ENCODE results near the gene ANO2.

The ANO2 gene

DNA sequence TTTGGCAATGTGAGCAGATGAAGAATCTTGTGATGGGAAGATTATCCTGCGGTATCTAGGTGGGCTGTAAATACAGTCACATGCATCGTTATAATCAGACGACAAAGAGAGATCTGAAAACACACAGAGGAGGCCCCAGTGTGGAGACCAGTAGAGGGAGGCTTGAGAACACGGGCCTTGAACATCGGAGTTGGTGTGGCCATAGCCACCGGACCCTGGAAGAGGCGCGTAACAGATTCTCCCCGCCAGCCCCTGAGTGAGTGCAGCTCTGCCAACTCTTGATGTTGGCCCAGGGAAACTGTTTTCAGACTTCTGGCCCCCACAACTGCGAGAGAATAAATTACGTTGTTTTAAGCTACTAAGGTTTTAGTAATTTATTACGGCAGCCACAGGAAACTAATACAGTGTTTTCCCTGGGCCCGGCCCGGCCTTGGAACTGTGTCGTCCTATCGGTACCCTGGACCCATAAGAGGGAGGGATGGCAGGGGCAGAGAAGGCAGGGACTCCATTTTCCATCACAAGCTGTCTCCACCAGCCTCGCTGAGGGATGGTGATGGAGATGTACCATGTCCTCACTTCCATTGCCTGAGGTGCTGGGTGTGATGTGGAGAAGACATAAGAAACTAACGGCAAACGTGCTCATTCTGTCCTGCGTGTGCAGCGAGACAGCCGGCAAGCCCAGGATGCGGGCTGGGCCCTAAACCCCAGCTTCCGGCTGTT lies 421.5 kb downstream of the ANO2 start:
- H3K4me3 ChIP-seq (ENCODE audit: low read depth, low read length), result no peak overlapping the region
- TF ChIP-seq, protein P1, sequence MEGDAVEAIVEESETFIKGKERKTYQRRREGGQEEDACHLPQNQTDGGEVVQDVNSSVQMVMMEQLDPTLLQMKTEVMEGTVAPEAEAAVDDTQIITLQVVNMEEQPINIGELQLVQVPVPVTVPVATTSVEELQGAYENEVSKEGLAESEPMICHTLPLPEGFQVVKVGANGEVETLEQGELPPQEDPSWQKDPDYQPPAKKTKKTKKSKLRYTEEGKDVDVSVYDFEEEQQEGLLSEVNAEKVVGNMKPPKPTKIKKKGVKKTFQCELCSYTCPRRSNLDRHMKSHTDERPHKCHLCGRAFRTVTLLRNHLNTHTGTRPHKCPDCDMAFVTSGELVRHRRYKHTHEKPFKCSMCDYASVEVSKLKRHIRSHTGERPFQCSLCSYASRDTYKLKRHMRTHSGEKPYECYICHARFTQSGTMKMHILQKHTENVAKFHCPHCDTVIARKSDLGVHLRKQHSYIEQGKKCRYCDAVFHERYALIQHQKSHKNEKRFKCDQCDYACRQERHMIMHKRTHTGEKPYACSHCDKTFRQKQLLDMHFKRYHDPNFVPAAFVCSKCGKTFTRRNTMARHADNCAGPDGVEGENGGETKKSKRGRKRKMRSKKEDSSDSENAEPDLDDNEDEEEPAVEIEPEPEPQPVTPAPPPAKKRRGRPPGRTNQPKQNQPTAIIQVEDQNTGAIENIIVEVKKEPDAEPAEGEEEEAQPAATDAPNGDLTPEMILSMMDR (IDR thresholded peaks at IDR 0.05; ENCODE audit: low read depth, low read length), result no peak
- TF ChIP-seq, protein P2, sequence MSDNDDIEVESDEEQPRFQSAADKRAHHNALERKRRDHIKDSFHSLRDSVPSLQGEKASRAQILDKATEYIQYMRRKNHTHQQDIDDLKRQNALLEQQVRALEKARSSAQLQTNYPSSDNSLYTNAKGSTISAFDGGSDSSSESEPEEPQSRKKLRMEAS (IDR thresholded peaks at IDR 0.05; ENCODE audit: low read depth, low read length), result no peak
- TF ChIP-seq POLR2A (IDR thresholded peaks at IDR 0.05; ENCODE audit: extremely low read depth, insufficient read length) (no peak), MYC (IDR thresholded peaks at IDR 0.05; ENCODE audit: low read depth, low read length) (no peak)
- no peak for DNase-seq (ENCODE audit: low read depth)

DNA sequence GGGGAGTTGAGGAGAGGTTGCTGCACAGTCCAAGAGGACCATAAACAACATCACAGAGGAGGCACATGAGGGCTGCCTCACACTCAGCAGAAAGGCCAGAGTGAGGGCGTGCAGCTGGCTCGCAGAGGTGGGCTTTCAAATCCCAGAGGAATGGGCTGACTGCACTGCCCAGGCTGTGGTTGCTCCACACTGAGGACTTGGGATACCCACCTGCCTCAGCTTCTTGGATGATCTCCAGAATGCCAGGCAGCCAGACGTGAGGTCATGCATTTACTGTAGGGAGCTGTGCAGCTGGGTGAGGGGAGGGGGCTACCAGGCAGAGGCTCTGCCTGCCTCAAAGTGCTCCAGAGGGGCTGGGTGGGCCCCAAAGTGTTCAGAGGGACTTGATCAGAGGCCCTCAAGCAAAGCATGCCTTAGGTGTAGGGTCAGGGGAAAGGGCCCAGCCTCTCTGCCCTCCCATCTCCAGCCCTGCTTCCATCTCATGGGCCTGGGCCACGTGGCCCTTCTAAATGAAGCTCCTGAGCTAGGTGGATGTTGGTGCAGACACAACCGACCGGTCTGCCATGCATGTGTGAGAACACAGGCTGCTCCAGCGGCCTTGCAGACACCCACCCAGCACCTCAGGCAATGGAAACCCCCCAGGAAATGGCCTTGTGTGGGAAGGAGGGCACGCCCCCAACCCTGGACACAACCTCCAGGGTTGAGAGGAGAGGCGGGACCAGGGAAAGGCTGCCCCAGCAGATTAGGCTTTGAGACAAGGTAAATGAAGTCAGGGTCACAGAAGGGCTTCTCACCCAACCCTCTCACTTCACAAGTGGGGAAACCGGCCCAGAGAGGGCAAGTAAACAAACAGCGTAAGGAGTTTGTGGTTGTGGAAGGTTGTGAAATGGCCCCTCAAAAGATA lies 422.4 kb downstream of the ANO2 start:
- H3K4me3 ChIP-seq (ENCODE audit: low read depth, low read length), result no peak overlapping the region
- DNase-seq (ENCODE audit: low read depth), result no peak
- TF ChIP-seq, protein P1 (IDR thresholded peaks at IDR 0.05; ENCODE audit: low read depth, low read length), result no peak

DNA sequence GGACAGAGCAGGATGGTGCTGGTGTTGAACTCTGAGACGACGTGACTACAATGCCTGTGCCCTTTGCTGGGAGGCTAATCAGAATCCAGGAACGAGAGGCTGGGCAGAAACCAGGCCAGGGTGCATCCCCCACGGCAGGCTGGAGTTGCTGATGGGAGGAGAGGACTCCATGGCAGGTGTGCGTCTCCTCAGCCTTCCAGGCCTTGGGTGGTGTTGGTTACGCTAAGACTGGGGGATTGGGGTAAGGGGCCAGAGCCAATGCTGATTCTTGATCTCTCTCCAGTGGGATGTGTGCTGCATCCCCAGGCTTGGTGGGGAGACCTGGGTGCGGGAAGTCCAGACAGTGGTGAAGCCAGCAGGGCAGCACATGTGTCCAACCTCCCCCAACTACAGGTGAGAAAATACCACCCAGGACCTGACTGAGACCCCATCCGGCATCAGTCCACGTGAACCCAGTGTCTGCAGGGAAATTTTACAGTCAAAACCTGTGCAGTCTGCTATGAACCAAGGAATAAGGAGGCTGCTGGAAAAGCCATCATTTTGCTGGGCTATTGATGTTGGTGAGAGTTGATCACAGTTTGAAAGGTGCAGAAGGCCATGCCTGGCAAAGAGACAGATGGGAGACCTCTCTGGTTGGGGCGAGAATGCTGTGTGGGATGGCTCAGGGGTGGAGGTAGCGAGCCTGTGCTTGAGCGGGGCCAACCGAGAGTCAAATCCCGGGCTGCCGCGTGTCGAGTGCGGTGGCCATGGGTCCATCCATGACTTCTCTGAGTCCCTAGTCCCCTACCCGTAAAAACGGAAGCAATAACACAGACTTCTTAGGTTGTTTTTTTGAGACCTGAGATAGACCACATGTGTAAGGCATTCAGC lies 423.4 kb downstream of the ANO2 start:
- TF ChIP-seq MYC (IDR thresholded peaks at IDR 0.05; ENCODE audit: low read depth, low read length) (no peak), POLR2A (IDR thresholded peaks at IDR 0.05; ENCODE audit: extremely low read depth, insufficient read length) (no peak)
- TF ChIP-seq, protein P2 (IDR thresholded peaks at IDR 0.05; ENCODE audit: low read depth, low read length), result no peak
- TF ChIP-seq, protein P1 (IDR thresholded peaks at IDR 0.05; ENCODE audit: low read depth, low read length), result no peak
- H3K4me3 ChIP-seq (ENCODE audit: low read depth, low read length), result no peak overlapping the region
- no peak for DNase-seq (ENCODE audit: low read depth)

DNA sequence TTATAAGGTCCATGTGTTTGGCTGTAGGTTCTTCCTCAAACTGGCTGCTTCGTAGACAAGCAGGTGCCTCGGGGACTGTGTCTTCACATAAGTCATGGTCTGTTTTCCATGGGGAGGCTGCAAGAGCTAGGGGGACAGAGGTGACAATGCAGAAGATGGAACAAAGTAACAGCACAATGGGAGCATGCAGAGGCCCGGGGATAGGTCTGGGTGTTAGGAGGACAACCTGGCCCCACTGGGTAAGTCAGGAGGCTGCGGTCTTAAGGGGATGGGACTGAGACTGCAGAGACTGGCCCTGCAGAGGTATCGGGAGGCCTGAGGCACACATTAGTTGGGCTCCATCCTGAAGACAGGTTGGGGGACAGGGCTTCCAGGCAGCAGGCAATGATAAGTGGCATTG lies 424.2 kb downstream of the ANO2 start:
- TF ChIP-seq, protein P2 (IDR thresholded peaks at IDR 0.05; ENCODE audit: low read depth, low read length), result no peak
- H3K4me3 ChIP-seq (ENCODE audit: low read depth, low read length), result no peak overlapping the region
- no peak for DNase-seq (ENCODE audit: low read depth)

DNA sequence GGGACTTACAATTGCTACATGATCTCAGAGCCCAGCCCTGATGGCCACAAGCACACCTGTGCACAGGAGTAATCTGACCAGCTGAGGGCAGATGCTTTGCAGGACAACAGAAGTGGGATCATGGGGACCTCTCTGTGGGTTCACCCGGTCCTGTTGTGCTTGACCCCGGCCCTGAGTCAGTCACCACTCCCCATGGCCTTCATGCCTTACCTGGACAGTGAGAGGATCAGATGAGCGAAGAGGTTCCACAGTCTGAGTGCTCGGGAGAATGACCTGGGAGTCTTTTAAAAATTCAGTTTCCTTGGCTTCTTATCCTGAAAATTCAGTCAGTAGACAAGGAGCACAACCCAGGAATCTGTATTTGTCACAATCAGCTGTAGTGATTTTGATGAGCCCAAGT lies 425.0 kb downstream of the ANO2 start:
- TF ChIP-seq POLR2A (IDR thresholded peaks at IDR 0.05; ENCODE audit: extremely low read depth, insufficient read length), result no peak
- no peak for DNase-seq (ENCODE audit: low read depth)
- H3K4me3 ChIP-seq (ENCODE audit: low read depth, low read length), result no peak overlapping the region

DNA sequence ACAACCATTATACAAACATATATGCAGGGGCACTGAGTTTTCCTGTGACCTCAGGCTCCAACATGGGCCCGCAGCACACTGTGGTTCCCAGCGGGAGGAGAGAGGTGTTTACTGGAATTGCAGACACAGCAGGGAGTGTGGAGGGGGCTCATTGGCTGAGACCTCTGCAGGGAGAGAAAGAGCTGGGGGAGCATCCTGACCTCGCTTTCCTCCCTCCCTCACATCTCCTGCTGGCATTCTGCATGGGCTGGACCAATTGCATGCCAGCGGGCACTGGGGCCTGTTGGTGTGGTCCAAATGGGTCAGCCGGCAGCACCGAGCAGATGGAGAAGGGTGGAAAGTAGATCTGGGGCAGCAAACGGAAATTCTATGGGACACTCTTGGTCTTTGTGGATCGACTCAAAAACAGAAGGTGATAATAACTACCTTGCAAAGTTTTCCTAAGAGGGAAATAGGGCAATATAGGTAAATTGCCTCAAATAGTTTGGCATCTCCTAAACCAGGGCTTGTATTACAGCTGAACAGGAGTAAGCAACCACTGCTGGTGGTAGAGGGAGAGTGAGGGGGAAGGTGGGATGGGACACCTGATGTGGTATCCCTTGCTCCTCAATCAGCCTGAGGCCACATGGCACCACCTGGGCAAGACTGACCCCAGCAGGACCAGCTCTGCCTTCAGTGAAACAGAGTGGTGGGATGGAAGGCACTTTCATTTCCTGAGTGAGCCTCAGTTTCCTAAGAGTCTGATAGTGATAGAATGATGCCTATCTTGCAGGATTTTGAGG lies 426.3 kb downstream of the ANO2 start:
- TF ChIP-seq, protein P2 (IDR thresholded peaks at IDR 0.05; ENCODE audit: low read depth, low read length), result no peak
- TF ChIP-seq, protein P1 (IDR thresholded peaks at IDR 0.05; ENCODE audit: low read depth, low read length), result no peak
- no peak for TF ChIP-seq MYC (IDR thresholded peaks at IDR 0.05; ENCODE audit: low read depth, low read length)
- no peak for TF ChIP-seq POLR2A (IDR thresholded peaks at IDR 0.05; ENCODE audit: extremely low read depth, insufficient read length)
- DNase-seq (ENCODE audit: low read depth), result no peak
- no peak overlapping the region for H3K4me3 ChIP-seq (ENCODE audit: low read depth, low read length)

Data from NB4 (cell line).